ENCODE measurements around the gene GPAT3.
A peak's percentile ranks its signal among the peaks of the same experiment; 100 is the strongest.

GPAT3 gene

GRCh38 chr4:83548151-83548905 is 12.4 kb downstream of the GPAT3 start (continued):
- TF ChIP-seq ATF2 (tag by site-specific recombination; IDR thresholded peaks at IDR 0.05; ENCODE audit: low read depth) (peak; percentile 56), ZNF16 (tag by site-specific recombination; IDR thresholded peaks at IDR 0.05; ENCODE audit: low read depth) (no peak), ZNF394 (tag by site-specific recombination; IDR thresholded peaks at IDR 0.05; ENCODE audit: borderline replicate concordance) (0 out of 2 replicates have a peak, but pooled peaks have one; percentile 26), ZNF146 (tag by site-specific recombination; IDR thresholded peaks at IDR 0.05) (no peak), ZNF302 (tag by site-specific recombination; IDR thresholded peaks at IDR 0.05; ENCODE audit: low read depth) (no peak), GLIS1 (tag by site-specific recombination; IDR thresholded peaks at IDR 0.05) (peak; percentile 88), ZNF560 (tag by site-specific recombination; IDR thresholded peaks at IDR 0.05; ENCODE audit: borderline replicate concordance) (no peak), ZNF510 (tag by site-specific recombination; IDR thresholded peaks at IDR 0.05; ENCODE audit: insufficient replicate concordance) (no peak), RBAK (tag by site-specific recombination; IDR thresholded peaks at IDR 0.05) (no peak), AEBP2 (tag by site-specific recombination; IDR thresholded peaks at IDR 0.05; ENCODE audit: borderline replicate concordance) (no peak), SP3 (tag by site-specific recombination; IDR thresholded peaks at IDR 0.05) (0 out of 2 replicates have a peak, but pooled peaks have one; percentile 12), ZBTB11 (tag by site-specific recombination; conservative IDR thresholded peaks at IDR 0.05; ENCODE audit: low read depth) (no peak), GLI2 (tag by site-specific recombination; IDR thresholded peaks at IDR 0.05; ENCODE audit: borderline replicate concordance, low read depth) (no peak), ZNF239 (tag by site-specific recombination; IDR thresholded peaks at IDR 0.05) (no peak), ZNF112 (tag by site-specific recombination; IDR thresholded peaks at IDR 0.05) (no peak), GFI1B (tag by site-specific recombination; IDR thresholded peaks at IDR 0.05) (no peak), ZNF629 (tag by site-specific recombination; IDR thresholded peaks at IDR 0.05) (peak; percentile 81), ZNF19 (tag by site-specific recombination; IDR thresholded peaks at IDR 0.05; ENCODE audit: low read depth) (no peak), ZSCAN30 (tag by site-specific recombination; IDR thresholded peaks at IDR 0.05) (no peak), SP7 (tag by site-specific recombination; IDR thresholded peaks at IDR 0.05) (peak; percentile 94), ZBTB8A (tag by site-specific recombination; IDR thresholded peaks at IDR 0.05) (peak; percentile 73), ZNF530 (tag by site-specific recombination; IDR thresholded peaks at IDR 0.05; ENCODE audit: low read depth) (no peak), EGR2 (tag by site-specific recombination; IDR thresholded peaks at IDR 0.05; ENCODE audit: low read depth) (no peak), SETDB1 (IDR thresholded peaks at IDR 0.05; ENCODE audit: insufficient read length, low read length) (no peak), PRDM1 (tag by site-specific recombination; IDR thresholded peaks at IDR 0.05) (0 out of 2 replicates have a peak, but pooled peaks have one; percentile 40), ZNF76 (tag by site-specific recombination; IDR thresholded peaks at IDR 0.05; ENCODE audit: borderline replicate concordance, low read depth) (no peak), ZNF248 (tag by site-specific recombination; IDR thresholded peaks at IDR 0.05) (no peak), ZNF580 (tag by site-specific recombination; IDR thresholded peaks at IDR 0.05) (no peak), ZNF558 (tag by site-specific recombination; IDR thresholded peaks at IDR 0.05) (peak; percentile 74), ZNF37A (tag by site-specific recombination; IDR thresholded peaks at IDR 0.05) (no peak), ZBTB20 (tag by site-specific recombination; IDR thresholded peaks at IDR 0.05) (peak; percentile 40), ZNF768 (tag by site-specific recombination; IDR thresholded peaks at IDR 0.05) (no peak), ZNF350 (tag by site-specific recombination; IDR thresholded peaks at IDR 0.05) (no peak), ZFHX2 (tag by site-specific recombination; conservative IDR thresholded peaks at IDR 0.05) (no peak), ZNF585B (tag by site-specific recombination; IDR thresholded peaks at IDR 0.05) (no peak), ZBTB48 (tag by site-specific recombination; IDR thresholded peaks at IDR 0.05) (no peak; the same call in 1 of the 2 replicates)
